AG09309 (cell line): ENCODE results near the gene CDK8.

Source experiments
- DNase-seq: peaks from one replicate; pipeline ENCODE4 v3.0.0-alpha.2; 2010; ENCODE audit warnings: low read depth
- H3K4me3 ChIP-seq: 2 replicates; pipeline ENCODE4 v1.5.1; 2011; ENCODE audit warnings: mild to moderate bottlenecking, low read depth, low read length, moderate library complexity; ENCODE audit not compliant: control insufficient read depth
- TF ChIP-seq, protein P1 (sequence below): IDR thresholded peaks from 2 replicates; pipeline ENCODE4 v1.5.1; 2011; ENCODE audit warnings: mild to moderate bottlenecking, low read depth, low read length, inconsistent platforms; ENCODE audit not compliant: insufficient read depth, control insufficient read depth; ENCODE audit errors: missing control alignments

Gene CDK8

DNA sequence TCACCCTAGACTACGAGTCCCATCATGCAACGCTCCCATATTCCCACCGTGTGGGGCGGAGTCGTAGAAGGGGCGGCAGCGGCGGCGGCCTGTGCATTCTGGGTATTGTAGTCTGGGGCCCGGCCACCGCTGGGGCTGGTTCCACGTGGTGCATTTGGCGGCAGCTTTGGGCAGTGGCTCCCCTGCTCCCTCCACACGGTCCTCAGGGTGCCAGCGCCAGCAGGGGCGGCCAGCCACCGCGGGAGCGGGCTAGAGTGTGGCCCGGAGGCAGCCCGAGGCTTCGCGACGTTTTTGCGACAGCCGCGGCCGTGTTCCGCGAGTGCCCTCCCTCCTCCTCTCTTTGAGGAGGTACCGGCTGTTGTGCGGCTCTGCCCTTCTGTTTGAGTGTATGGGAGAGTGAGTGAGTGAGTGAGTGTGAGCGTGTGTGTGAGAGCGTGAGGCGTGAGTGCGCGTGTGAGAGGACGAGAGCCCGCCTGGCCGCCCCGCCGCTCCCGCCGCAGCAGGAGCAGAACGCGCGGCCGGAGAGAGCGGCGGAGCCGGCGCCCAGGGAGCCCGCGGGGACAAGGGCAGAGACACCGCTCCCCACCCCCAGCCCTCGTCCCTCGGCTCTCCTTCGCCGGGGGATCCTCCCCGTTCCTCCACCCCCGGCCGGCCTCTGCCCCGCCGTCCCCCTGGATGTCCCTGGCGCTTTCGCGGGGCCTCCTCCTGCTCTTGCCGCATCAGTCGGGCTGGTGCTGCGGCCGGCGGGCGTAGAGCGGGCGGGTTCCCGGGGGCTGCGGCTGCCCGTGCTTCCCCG lies at the start of gene CDK8:
TSS of gene CDK8 (plus strand) at position 343 of the 796 bp plus-strand sequence. CDS start 513 bp downstream, outside the sequence.
- TF ChIP-seq, protein P1, sequence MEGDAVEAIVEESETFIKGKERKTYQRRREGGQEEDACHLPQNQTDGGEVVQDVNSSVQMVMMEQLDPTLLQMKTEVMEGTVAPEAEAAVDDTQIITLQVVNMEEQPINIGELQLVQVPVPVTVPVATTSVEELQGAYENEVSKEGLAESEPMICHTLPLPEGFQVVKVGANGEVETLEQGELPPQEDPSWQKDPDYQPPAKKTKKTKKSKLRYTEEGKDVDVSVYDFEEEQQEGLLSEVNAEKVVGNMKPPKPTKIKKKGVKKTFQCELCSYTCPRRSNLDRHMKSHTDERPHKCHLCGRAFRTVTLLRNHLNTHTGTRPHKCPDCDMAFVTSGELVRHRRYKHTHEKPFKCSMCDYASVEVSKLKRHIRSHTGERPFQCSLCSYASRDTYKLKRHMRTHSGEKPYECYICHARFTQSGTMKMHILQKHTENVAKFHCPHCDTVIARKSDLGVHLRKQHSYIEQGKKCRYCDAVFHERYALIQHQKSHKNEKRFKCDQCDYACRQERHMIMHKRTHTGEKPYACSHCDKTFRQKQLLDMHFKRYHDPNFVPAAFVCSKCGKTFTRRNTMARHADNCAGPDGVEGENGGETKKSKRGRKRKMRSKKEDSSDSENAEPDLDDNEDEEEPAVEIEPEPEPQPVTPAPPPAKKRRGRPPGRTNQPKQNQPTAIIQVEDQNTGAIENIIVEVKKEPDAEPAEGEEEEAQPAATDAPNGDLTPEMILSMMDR, result no peak
- DNase-seq, result peak; percentile 55
- H3K4me3 ChIP-seq, result peak within 1 kb of the TSS; percentile 52

DNA sequence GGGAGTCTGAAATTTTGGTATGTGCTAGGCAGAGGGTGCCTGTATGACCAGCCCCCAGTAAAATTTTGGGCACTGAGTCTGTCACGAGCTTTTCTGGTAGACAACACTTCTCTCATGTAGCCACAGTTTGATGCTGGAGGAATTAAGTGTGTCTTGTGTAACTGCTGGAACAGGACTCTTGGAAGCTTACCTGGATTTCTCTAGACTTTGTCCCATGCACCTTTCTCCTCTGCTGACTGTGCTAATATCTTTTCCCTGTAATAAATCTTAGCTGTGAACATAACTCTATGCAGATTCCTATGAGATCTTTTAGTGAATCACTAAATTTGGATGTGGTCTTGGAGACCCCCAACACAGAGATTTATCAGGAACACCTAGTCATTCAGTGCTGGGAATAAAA lies 45.6 kb upstream of the CDK8 start:
- TF ChIP-seq, protein P1, result no peak
- DNase-seq, result no peak
- H3K4me3 ChIP-seq, result no peak overlapping the region

DNA sequence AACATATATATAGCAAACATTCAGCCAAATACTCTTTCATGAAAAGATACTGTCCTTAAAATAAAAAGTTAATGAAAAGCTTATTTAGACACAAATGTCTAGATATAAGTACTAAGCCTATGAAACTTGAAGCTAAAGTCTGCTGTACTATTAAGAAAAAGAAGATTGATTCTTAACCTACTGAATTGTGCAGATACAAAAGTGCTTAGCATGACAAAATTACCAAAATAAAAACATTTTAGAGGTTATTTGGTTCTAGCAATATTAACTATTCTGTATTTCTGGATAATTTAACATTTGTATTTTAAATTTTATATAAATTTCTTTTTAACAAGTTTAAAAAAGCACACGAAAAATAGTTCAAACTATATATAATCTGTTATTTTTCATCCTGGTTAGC lies 40.6 kb upstream of the CDK8 start:
- DNase-seq, result no peak
- TF ChIP-seq, protein P1, result no peak
- H3K4me3 ChIP-seq, result no peak overlapping the region

DNA sequence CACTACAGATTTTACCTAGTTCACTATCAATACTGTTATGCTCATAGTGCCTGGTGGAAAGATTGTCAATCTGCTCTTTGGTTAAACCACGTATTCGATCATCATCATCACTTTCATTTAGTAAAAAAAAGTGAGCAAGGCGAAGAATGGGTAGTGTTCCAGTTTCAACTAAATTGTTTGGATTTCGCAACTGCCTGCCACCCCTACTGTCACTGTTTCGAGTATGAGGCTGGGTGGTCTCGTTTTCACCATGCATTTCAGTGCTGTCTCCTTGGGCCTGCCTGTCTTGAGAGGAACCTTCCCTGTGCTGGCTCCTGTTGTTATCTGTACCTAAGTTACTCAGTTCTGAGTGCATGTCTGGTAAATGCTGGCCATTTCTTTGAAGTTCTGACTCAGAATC lies 39.9 kb upstream of the CDK8 start:
- DNase-seq, result no peak
- H3K4me3 ChIP-seq, result no peak overlapping the region
- TF ChIP-seq, protein P1, result no peak

DNA sequence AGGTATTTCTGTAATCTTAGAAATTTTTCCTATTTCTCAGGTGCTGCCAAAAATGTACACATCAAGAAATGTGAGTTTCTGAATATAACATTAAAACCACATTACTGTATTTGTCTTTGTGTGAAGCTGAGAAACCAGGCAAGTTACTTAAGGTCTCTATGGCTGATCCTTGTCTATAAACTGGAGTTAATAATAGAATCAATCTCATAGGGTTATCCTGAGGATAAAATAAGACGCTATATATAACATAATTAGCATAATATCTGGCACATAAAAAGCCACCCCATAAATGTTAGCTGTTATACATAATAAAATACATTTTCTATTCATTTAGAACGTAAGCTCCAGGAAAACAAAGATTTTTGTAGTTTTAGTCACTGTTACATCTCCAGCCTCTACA lies 37.9 kb upstream of the CDK8 start:
- H3K4me3 ChIP-seq, result no peak overlapping the region
- DNase-seq, result no peak
- TF ChIP-seq, protein P1, result no peak

DNA sequence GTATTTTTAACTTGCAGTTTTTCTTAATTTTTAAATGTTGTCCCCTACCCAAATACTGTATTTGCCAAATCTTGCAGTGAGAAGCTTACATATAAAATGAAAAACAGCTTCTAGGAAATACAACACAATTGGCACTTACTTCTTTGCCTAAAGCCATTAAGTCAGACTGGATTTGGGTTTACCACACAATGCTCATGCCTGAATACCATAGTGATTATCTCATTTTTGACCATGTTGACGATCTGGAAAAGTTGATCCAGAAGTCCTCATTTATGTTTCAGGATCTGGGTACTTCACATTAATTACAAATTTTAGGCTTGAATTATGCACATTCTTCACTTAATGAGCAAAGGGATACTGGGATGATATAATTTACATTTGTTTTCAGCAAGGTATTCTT lies 34.2 kb upstream of the CDK8 start:
- no peak overlapping the region for H3K4me3 ChIP-seq
- peak; percentile 25 for DNase-seq
- TF ChIP-seq, protein P1, result no peak

DNA sequence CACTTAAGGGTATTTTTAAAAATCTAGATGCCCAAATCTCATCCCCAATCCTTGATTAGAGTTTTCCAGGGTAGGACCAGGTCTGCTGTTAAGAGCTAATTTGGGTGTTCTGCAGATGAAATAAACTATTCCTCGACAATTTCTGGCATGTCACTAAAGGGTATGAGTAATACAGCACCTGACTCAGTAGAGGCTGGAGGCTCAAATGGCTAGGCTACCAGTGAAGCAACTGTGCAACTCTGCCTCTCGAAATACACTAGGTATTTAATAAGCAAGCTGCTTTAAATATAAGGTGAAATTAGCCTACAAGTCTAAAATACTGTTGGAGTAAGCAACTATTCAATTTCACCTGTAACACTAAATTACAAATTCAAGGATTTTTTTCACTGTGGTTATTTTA lies 33.4 kb upstream of the CDK8 start:
- no peak overlapping the region for H3K4me3 ChIP-seq
- TF ChIP-seq, protein P1, result no peak
- DNase-seq, result peak; percentile 8
